ENCODE results near the gene FAM174A. TPM values are rescaled to one million over a fixed set of nuclear protein-coding genes. Genes with fewer than 3 reads are reported as not detected.

The FAM174A gene
- total and polyA plus RNA-seq, 9 of the 15 experiments (the other 6 are each of a cell fraction or from before 2014, with no cell fraction given) = 0.14 to 2.9 (median 1.2) TPM

DNA sequence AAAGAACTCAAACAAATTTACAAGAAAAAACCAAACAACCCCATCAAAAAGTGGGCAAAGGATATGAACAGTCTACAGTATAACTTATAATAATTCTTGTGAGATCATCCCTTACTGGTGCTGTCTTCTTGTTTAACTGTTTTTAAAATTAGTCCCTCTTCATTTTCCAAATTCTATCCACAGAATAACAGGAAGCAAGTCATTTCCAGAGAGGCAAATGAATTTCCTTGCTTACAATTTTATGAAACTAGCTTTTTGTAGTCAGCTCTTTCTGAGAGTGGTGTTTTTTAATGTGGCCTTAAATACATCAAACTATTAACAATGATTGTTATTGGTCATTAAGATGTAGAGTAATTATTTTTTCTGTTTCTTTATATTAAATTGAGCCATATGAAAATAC is 40.6 kb downstream of the FAM174A start:
- Histone ChIP-seq H3K9me1 (ENCODE audit: control insufficient read depth, insufficient read depth, low read length) (no peaks in the 10 kb centered on the region), H4K20me1 (replicated peaks; ENCODE audit: control insufficient read depth, insufficient read depth, low read length) (no peaks in the 10 kb centered on the region), H3K4me1 (replicated peaks in 1 of 2; ENCODE audit: control insufficient read depth in 2 of 2, insufficient read depth in 2 of 2, low read length in 2 of 2) (no peaks in the 10 kb centered on the region), H3K4me3 (no peak overlapping the region), H3K79me2 (ENCODE audit: control insufficient read depth, insufficient read depth, low read length) (no peaks in the 10 kb centered on the region), H3K4me2 (ENCODE audit: insufficient read depth, low read length) (no peak overlapping the region), H3K9me3 (replicated peaks; ENCODE audit: control insufficient read depth, insufficient read depth, low read depth, low read length) (no peaks in the 10 kb centered on the region), H2AFZ (ENCODE audit: low read depth, low read length) (no peak overlapping the region), H3K27me3 (ENCODE audit: control insufficient read depth in 2 of 2, insufficient read depth in 2 of 2, low read length in 2 of 2) (no peaks in the 10 kb centered on the region), H3K9ac (ENCODE audit: insufficient read depth in 1 of 2, low read depth in 2 of 2, low read length in 2 of 2) (no peak overlapping the region), H3K36me3 (ENCODE audit: control insufficient read depth, insufficient read depth, low read length) (no peaks in the 10 kb centered on the region), H3K27ac (ENCODE audit: extremely low read depth, low read depth, low read length) (no peak overlapping the region)
- ATAC-seq (no peak), DNase-seq (ENCODE audit: extremely low read depth in 1 of 4, low spot score in 3 of 4) (no peak), FAIRE-seq (no peak)
- POLR2A ChIA-PET = no interaction called here
- in situ Hi-C loops (cut with MboI) (no loop called here), intact Hi-C loops (cut with micrococcal nuclease) (no loop called here)
- CTCF ChIA-PET (ENCODE audit: low intra/inter-chr PET ratio) = no interaction called here
- BruUV-seq (replicated peaks) = no TSS peak
- TF ChIP-seq KAT2B (IDR thresholded peaks at IDR 0.05; ENCODE audit: low read depth, low read length) (no peak), ZC3H11A (IDR thresholded peaks at IDR 0.05; ENCODE audit: low read depth, low read length) (no peak), XRCC5 (IDR thresholded peaks at IDR 0.05; ENCODE audit: low read depth, low read length) (no peak), ZBTB40 (IDR thresholded peaks at IDR 0.05) (no peak), ZBTB40 (CRISPR knock-in tag; IDR thresholded peaks at IDR 0.05) (no peak), IFI16 (CRISPR knock-in tag; IDR thresholded peaks at IDR 0.05) (no peak), RAD51 (IDR thresholded peaks at IDR 0.05; ENCODE audit: borderline replicate concordance, low read depth) (no peak), DIDO1 (tag; IDR thresholded peaks at IDR 0.05; ENCODE audit: low read depth) (no peak), ZNF197 (CRISPR knock-in tag; IDR thresholded peaks at IDR 0.05; ENCODE audit: low read depth) (no peak), ZMIZ1 (IDR thresholded peaks at IDR 0.05; ENCODE audit: low read depth in 2 of 2, low read length in 2 of 2) (no peak), ZNF586 (CRISPR knock-in tag; conservative IDR thresholded peaks at IDR 0.05) (no peak), KLF10 (CRISPR knock-in tag; IDR thresholded peaks at IDR 0.05) (no peak), ZZZ3 (IDR thresholded peaks at IDR 0.05) (no peak)
